NOMO-1 treated with dmso at 0.1 percent for 144 hours (cell line): ENCODE data around the gene PCNX1.
"Not testable (repeated sequence)": the region's sequence is repeated elsewhere in the genome, so short reads cannot be mapped to it uniquely, and the experiment has no call there.

Source experiments
- DNase-seq: peaks from one replicate; lab custom pipeline; 2025; ENCODE audit not compliant: unreplicated experiment; lab: John Stamatoyannopoulos, UW

PCNX1 gene

DNA sequence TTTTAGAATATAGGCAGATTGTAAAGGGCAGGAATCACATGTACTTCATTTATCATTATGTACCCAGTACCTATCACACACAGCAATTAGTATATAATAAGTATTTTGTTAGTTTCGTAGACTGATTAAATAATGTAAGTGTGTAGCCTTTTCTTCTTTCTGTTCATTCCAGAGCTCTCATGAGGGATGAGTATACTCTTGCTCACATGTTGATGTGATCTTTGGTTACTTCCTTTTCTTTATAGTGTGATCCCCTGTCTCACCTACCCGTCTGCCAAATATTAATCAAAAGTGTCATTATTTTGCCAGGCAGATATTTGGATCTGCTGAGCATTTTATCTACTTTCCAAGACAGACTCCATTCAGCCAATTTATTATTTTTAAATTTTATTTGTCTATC lies 156.1 kb downstream of the PCNX1 start:
- DNase-seq, result no peak

DNA sequence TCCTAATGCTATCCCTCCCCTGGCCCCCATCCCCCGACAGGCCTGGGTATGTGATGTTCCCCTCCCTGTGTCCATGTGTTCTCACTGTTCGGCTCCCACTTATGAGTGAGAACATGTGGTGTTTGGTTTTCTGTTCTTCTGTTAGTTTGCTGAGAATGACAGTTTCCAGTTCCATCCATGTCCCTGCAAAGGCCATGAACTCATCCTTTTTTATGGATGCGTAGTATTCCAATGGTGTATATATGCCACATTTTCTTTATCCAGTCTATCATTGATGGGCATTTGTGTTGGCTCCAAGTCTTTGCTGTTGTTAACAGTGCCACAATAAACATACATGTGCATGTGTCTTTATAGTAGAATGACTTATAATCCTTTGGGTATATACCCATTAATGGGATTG lies 157.5 kb downstream of the PCNX1 start:
- not testable (repeated sequence) for DNase-seq

DNA sequence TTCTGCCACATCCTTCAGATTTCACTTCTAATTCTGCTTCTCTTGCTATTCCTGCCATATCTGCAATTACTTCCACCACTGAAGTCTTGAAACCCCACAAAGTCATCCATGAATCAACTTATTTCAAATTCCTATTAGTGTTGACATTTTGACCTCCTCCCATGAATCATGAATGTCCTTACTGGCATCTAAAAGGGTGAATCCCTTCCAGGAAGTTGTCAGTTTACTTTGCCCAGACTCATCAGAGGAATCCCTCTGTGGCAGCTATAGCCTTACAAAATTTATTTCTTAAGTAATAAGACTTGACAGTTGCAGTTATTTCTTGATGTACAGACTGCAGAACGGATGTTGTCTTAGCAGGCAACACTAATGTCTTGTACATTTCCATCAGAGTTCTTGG lies 162.9 kb downstream of the PCNX1 start:
- DNase-seq, result no peak

DNA sequence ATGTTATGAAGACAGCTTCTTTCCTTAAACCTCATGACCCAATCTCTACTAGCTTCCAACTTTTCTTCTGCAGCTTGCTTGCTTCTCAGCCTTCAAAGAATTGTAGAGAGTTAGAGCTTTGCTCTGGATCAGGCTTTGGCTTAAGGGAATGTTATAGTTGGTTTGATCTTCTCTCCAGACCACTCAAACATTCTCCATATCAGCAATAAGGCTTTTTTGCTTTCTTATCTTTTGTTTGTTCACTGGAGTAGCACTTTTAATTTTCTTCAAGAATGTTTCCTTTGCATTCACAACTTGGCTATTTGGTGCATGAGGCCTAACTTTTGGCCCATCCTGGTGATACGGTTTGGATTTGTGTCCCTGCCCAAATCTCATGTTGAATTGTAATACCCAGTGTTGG lies 163.8 kb downstream of the PCNX1 start:
- no peak for DNase-seq

DNA sequence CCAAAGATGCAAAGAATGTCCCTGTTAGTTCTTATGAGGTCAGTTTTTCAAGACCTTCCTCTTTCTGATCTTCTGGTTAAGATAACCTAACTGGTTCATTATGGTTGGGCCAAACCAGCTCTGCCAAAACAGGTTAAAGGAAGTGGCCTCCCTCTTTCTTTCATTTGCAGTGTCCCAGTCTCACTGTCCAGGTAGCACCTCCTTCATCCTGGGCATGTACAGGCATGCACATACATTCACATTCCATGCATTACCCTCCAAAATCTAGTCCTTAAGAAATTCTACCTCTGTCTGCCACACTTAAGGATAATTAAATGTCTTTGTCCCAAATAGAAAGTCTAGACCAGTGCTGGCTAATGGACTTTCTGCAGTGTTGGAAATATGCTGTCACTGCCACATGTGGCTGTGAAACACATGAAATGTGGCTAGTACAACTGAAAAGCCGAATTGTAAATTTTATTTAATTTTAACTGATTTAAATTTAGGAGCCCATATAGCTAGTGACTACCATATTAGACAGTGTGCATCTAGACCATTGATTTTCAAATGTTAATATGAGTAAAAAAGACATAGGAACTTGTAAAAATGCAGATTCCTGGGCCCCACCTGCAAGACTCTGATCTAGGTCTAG lies 169.3 kb downstream of the PCNX1 start:
- no peak for DNase-seq

DNA sequence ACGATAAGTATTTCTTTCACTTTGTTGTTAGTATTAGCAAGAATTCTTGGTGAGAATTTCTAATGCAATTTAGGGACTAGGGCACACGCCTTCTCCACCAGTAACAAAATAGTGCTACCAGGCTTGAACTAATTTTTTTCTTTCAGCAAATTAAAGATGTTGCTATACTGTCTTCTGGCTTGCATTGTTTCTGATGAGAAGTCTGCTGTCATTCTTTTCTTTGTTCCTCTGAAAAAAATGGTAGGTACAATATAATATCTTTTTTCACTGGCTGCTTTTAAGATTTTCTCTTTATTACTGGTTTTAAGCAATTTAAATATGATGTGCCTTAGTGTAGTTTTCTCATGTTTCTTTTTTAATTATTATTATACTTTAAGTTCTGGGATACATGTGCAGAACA lies 171.2 kb downstream of the PCNX1 start:
- no peak for DNase-seq

DNA sequence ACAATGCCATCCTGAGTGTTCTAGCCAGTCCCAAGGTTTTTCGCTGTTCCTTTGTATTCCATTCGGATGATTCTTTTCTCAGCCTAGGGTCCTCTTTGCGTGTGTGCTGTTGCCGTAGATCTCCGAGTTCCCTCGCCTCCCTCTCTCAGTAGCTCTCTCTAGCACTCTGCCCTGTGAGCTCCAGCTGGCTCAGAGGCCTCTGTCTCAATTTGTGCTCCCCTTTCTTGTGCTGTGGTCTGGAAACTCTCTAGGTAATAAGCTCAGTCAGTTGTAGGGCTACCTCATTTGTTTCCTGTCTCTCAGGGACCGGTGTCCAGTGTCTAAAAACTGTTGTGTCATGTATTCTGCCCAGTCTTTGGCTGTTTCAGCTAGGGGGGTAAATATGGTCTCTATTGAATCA lies 179.3 kb downstream of the PCNX1 start:
- DNase-seq, result no peak

DNA sequence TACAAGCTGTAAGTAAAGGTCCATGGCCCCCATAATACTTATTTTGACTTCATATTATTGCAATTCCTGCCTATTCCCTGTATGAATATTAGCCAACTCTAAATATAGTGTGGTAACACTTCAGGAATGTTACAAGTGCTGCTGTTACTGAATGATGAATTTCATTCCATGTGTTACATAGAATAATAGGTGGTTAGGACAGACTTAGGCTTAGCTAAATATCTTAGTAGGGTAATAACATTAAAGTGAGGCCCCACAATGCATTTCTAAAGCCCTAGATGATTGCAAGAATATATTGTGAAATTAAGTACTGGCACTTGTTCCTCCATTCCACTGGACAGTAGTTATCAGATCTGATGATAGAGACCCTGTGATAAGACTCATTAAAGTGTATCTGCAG lies 182.7 kb downstream of the PCNX1 start:
- no peak for DNase-seq

DNA sequence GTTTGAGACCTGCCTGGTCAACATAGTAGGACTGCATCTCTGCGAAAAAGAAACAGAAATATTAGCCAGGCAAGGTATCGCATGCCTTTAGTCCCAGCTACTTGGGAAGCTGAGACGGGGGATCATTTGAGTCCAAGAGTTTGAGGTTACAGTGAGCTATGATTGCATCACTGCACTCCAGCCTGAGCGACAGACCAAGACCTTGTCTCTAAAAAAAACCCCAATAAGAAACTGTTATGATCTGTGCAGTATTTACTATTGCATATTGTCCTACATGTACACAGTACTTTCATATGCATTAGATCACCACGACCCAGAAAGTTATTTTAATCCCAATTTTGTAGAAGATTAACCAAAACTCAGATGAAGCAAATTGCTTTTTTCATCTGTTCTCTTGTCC lies 187.5 kb downstream of the PCNX1 start:
- DNase-seq, result no peak

DNA sequence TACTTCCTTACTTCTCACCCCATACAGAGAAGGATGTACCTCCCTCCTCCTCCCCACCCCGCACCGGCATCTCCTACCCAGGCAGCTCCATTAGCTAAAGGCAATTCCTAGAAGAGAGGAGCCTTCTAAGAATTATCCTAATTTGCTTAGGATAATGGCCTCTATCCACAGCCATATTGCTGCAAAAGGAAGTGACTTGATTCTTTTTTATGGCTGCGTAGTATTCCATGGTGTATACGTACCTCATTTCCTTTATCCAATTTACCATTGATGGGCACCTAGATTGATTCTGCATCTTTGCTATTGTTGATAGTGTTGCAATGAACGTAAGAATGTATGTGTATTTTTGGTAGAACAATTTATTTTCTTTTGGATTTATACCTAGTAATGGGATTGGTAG lies 189.7 kb downstream of the PCNX1 start:
- DNase-seq, result no peak

DNA sequence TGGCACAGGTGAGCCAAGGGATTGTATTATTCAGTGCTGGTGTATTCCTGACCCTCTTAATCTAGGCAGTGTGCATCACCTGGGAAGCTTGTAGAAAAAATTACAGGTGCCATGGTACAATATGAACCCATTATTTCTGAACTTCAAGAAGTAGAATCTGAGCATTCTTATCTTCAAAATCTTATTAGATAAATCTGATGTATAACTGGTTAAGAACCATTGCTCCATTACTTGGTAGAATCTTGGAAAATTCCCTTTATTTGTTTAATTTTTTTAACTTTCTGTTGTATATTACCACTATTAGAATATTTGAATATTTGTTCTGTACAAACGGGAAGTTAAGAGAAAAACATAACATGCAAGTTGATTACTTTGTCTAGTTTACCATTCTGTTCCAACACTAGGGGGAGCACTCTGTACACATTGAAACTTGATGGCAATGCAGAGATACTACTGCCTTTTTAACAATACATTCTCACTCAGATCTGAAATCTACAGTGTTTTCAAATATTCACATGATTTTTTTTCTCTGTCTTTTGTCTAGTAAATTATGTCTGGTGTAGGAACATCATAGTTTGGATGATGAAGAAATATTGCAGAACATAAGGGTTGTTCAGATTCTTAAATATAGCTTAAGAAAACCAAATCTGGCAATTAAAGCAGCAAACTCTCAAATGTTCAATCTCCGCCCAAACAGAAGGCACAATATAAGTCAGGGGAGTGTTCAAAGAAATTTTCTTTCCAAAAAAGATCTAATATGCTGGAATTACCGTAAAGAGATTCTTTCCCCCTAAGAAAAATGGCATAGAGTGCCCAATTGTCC lies 196.6 kb downstream of the PCNX1 start:
- DNase-seq, result peak; percentile 2

DNA sequence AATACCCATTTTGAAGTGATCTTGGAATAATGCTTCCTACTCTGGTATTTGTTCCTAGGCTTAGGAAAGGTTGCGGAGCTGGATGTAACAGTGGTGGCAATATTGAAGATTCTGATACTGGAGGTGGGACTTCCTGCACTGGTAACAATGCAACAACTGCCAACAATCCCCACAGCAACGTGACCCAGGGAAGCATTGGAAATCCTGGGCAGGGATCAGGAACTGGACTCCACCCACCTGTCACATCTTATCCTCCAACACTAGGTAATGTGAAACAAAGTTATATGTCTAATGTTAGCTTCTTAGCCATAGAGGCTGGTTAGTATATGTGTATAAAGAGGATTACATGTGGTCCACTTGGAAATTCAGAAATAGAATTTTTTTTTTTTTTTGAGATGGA lies 197.9 kb downstream of the PCNX1 start:
- no peak for DNase-seq

DNA sequence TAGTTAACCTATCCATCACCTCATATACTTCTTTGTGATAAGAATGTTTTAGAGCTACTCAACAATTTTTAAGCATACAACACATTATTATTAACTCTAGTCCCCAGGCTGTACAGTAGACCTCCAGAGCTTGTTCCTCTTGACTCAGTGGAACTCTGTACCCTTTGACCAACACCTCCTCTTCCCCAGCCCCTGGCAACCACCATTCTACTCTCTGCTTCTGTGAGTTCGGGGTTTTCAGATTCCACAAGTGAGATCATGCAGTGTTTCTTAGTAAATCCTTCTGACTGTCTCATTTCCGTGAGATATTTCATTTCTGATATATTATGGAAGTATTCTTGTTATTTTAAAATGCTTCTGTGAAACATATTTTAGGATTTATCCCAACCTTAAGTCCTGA lies 200.7 kb downstream of the PCNX1 start:
- no peak for DNase-seq

DNA sequence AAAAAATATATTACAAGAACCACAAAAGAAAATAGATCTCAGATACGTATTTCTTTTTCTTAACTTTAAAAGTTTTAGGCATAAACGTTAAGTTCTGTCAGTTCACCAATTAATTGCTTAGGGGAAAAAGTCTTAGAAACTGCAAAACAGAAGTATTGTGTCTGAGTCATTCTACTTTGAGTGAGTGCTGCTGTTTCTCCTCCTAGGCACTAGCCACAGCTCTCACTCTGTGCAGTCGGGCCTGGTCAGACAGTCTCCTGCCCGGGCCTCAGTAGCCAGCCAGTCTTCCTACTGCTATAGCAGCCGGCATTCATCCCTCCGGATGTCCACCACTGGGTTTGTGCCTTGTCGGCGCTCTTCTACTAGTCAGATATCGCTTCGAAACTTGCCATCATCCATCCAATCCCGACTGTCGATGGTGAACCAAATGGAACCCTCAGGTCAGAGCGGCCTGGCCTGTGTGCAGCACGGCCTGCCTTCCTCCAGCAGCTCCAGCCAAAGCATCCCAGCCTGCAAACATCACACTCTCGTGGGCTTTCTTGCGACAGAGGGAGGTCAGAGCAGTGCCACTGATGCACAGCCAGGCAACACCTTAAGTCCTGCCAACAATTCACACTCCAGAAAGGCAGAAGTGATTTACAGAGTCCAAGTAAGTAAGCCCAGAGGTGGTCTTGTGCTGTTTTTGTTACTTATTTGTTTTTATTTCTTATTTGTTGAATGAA lies 201.3 kb downstream of the PCNX1 start:
- no peak for DNase-seq

DNA sequence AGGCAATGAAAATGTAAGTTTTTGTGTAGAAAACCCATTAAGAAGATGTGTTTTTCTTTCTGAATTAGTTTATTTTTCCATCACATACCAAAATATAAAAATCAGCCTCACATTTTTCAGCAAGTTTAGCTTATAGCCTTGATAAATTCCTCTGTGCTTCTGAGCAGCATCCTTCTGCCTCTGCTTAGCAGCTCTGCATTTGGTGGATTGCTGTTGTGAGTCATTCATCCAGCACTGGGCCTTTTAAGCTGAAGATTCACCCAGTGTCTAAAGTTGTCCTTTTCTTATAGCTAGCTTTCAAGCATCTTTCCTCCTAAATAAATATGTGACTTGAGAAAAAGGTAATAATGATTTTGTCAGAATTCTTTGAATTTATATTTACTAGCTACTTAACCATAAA lies 206.1 kb downstream of the PCNX1 start:
- no peak for DNase-seq

DNA sequence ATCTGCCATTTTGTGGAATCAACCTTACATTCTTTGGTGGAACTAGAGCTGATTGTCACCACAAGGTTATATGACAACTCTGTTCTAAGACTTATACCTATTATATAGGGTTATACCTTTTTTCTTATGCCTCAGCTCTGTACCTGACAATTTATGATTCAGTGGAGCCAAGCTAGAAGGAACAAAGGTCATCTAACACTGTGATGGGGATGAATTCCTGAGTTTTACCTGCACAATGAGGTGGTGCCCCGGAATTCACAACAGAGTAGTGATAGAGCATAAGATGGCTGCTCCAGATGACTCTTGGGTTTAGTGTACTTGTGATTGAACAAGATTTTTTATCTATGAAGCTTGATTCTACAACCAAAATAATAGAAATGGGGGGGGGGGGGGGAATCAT lies 207.3 kb downstream of the PCNX1 start:
- no peak for DNase-seq

DNA sequence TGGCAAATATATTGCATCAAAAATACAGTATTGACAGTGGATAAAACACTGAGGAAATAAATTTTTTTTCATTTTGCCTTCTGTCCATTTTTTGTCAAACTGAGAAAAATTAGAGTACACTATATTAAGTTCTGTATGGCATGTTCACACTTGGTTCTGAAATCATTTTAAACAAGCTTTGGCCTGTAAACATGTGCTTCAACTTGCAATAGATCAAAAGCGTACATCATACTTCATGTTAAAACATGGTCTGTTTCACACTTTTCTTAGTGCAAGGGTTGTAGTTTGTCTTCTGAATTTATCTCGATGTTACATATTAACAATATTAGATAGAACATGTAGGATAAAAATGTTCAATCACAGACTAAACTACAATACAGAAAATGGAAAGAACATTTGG lies 208.0 kb downstream of the PCNX1 start:
- DNase-seq, result no peak

DNA sequence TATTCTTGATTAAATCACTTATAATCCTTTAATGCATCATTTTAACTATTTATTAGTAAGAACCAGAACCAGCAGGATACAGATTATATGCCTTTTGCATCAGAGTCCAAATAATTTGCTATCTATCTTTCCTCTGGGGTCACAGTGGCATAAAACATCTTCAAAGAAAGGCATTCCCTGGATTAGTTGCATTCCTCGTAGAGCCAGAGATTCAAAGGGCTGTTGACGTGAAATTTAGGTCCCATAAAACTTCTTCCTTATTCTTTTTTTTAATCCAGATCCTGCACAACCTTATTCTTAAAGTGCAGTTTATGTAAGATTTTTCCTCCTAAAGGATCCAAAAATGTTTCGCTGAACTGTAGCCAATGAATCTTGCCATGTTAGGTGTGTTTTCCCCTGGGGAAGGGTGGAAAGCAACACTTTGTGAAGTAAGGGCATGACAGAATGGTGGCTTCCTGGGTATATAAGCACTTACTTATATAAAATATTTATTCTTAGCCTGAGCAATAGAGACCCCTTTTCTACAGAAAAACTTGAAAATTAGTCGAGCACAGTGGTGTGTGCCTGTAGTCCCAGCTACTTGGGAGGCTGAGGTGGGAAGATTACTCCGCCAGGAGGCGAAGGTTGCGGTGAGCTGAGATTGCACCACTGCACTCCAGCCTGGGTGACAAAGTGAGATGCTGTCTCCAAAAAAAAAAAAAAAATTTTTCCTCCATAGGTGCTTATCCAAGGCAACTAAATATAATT lies 208.7 kb downstream of the PCNX1 start:
- DNase-seq, result no peak

DNA sequence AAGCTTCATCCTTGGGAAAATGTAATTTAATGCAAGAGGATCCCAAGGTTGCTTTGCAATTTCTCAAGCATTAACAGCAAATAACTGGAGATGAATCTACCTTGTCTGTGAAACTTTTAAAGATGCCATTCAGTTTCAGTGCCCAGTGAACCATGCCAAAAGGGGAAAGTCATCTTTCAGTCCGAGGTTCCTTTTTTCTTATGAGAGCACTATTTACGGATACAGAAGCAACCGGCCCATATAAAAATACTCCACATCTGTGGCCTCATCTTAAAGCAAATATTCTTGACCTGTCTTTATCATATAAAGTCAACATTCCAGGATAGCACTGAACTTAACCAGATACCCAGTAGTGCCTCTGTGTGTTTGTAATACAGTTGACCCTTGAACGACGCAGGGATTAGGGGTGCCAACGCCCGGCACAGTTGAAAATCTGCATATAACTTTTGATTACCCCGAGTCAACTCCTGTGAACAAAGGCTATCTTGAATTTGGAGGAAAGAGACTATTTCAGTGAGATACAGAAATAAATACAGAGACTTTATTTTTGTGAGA lies 209.4 kb downstream of the PCNX1 start:
- DNase-seq, result no peak

DNA sequence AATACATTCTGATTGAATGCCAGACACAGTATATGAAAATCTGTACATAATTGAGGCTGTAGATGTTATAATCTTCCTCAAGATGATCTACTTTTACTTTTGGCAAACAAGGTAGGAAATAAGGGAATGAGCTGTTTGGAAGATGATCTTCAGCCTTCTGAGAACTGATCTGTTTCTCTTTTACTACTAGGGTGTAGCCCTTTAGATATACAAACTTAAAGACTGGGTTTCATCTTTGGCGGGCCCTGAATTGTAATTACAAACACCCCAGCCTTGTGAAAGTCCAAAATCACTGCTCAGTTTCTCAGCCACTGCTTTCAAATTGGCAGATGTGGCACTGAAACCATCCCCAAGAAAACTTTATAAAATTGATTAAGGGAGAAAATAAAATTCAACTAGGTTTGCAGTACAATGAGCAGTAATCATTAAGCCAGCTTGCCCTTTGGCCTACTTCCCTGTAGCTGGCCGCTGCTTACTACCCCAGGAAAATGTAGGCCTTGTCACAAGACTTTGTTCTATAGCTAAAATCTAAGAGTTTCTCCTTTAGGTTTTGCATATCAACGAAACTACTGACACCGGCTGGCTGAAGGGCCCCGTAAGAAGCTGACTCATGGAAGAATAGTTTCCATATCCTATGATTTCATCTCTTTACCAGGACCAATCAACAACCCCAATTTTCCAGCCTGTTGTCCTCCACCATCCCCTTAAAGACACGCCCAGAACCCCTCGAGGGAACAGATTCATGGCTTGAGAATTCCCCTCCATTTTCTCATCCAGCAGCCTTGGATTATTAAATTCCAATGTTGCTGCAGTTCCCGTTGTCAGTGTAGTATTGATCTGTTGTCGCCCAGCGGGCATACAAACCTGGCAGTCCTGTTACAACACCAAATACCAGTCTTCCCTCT lies 210.8 kb downstream of the PCNX1 start:
- no peak for DNase-seq
